COR-L47 (cell line): Measurements from ENCODE around the gene ZNF474.
A peak's percentile ranks its signal among the peaks of the same experiment; 100 is the strongest.

ENCODE experiments used
- DNase-seq: peaks from one replicate; lab custom pipeline; 2025; lab: John Stamatoyannopoulos, UW

Gene ZNF474

GRCh38 chr5:122153774-122154173, 24.4 kb downstream of the ZNF474 start:
- no peak for DNase-seq

- DNase-seq: no peak
Observed at GRCh38 chr5:122154491-122154890, 25.1 kb downstream of the ZNF474 start.

DNA sequence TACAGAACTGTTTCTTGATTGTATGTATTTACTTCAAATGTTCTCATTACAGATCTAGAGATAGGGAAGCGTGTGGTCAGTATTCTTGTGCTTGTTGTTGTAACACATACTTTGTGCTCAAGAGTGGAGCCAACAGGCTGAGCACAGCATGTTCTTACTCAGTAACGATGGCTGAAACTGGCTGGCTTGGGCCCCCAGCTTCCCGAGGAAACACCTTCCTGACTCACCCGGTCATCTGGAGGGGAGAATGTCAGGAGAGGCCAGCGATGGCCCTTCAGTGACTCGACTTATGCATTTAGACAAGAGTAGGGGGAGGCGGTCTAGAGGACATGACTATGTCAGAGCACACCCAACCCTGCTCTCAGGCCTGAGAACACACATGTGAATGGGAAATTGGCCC, 25.6 kb downstream of the ZNF474 start:
- DNase-seq: no peak

GRCh38 chr5:122155546-122155945, 26.2 kb downstream of the ZNF474 start:
- no peak for DNase-seq

DNA sequence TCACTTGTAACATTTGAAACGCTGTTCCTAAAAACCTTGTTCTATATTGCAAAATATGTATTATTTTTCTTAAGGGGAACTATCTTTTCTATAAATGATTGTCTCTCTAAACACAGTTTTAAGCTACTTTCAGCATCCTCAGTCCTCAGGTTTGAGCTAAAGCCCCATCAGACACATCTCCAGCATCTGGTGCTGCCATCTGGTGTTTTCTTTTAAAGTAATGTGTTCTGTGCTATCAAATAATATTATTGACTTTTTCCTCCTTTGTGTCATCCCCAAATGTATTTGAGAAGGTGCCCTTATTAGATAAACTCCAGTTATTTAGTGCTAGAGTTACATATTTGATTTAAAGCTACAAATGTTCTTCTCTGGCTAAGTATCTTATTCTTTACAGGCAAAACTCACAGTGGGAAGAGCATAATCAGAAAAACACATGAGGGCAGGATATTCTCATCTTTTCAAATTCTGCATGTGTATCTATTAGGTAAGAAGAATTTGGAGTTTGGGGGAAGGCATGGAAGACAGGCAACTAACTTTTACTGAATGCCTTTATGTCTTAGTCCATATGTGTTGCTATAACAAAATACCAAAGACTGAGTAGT, 27.5 kb downstream of the ZNF474 start:
- DNase-seq: peak; percentile 16

- no peak for DNase-seq
Observed at GRCh38 chr5:122162100-122162638, 32.8 kb downstream of the ZNF474 start.

GRCh38 chr5:122163121-122164069, 34.0 kb downstream of the ZNF474 start:
- no peak for DNase-seq

- no peak for DNase-seq
Observed at GRCh38 chr5:122164070-122164435, 34.7 kb downstream of the ZNF474 start.

- no peak for DNase-seq
Observed at GRCh38 chr5:122164831-122165558, 35.6 kb downstream of the ZNF474 start.

- DNase-seq: no peak
Observed at GRCh38 chr5:122165559-122166078, 36.3 kb downstream of the ZNF474 start.

DNA sequence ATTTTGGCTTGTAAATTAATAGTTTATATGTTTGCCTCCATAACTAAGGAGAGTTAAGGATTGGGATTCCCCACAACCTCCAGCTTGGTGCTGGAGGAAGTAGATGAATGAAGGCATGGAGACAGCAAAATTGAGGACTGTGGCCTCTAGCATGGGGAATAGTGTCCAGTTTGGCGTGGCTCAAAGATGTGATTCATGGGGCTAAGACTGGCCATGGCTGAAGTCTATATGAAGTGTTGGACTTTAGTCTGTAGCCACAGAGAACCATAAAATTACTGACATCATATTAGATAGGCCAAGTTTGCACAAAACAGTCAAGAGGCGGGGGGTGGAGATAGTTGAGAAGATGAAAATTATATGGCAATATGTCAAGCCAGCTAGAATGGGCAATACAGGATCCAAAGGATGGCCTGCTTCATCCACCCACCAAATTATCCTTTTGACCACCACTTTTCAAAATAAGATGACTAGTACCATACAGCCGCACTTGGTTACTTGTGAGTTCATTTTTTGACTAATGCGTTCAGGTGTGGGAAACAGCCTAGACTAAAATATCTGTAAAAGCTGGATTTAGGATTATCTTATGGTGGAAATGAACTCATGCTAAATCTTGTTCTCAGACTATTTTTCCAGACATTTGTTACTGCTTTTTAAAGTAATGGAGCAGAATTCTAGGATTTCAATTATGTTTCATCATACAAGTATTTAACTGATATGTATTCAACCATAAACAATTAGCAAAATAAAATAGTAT, 40.2 kb downstream of the ZNF474 start:
- no peak for DNase-seq

- DNase-seq: no peak
Observed at GRCh38 chr5:122170620-122171019, 41.3 kb downstream of the ZNF474 start.

GRCh38 chr5:122172207-122172606, 42.9 kb downstream of the ZNF474 start:
- no peak for DNase-seq

DNA sequence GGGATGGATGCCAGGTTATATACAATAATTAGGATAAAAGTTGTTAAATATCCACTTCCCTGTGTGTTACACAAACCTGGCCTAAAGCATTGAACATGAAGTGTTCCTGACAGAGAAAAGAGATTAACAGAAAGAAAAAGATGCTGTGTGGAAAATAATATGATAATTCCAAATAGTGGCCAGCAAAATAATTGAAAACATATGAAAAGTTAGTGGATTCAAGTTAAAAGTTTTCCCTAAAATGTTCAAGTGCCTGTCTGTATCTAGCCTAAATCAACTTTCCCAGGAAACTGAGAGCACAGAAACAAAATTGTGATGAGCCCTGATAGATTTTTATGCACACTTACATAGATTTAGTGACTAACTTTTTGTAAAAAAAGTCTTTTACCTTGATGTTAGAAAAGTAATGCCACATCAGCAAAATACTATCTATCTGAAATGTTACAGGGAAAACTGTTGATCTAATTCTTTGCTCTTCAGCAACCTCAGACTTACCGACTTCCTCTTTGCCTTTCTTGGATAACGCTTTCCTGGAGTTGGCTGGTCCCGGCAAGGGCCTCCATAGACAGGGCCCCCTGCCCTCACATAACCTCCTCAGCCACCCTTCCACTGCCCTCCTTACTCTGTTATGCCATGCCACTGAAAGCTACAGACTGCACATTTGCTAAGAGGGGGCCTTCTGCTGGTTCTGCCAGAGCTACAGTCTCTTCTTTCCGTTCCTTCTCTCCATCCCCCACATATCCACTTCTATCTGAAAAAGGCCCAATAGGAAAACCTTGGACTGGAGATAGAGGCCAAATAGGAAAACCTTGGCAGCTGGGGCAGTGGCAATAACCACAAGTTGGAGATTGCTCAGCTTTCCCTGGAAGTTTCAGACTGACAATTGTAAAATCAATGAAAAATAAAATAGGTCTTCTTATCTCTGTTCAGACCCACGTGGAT, 44.4 kb downstream of the ZNF474 start:
- no peak for DNase-seq

DNA sequence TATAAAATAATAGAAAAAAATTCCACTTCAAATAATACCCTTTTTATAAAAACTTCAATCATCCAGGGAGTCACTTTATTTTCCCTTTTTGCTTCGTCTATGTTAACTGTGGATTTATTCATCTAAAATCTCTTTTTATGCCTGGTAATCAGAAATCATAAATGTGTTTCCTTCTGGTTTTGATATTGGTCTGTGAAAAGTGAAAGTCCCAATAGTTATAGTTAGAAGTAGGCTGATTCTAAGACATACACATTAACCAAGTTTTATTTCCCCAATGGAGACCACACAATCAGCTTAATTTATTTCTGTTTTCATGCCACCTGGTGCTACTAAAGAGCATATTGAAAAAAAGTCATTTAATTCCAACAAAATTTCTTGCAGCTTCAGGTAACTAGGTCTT, 45.7 kb downstream of the ZNF474 start:
- no peak for DNase-seq

GRCh38 chr5:122175852-122176251, 46.5 kb downstream of the ZNF474 start:
- DNase-seq: no peak

DNA sequence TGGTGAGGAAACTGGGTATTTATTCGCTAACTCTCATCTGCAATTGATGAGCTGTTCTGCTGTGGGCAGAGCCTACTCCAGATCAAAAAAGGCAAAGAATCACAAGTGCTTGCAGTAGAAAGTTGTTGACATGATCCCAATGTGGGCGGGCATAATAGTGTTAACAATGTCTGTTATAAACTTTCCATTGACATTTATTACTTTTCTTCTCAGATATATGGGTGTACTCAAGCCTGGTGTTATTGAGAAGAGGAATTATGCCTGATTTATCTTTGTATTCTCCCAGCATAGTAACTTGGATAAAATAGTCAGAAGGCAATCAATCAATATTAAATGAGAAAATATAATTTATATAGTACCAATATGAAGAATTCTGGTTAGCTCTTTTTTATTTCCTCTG, 47.8 kb downstream of the ZNF474 start:
- no peak for DNase-seq

- DNase-seq: no peak
Observed at GRCh38 chr5:122179701-122180100, 50.4 kb downstream of the ZNF474 start.

DNA sequence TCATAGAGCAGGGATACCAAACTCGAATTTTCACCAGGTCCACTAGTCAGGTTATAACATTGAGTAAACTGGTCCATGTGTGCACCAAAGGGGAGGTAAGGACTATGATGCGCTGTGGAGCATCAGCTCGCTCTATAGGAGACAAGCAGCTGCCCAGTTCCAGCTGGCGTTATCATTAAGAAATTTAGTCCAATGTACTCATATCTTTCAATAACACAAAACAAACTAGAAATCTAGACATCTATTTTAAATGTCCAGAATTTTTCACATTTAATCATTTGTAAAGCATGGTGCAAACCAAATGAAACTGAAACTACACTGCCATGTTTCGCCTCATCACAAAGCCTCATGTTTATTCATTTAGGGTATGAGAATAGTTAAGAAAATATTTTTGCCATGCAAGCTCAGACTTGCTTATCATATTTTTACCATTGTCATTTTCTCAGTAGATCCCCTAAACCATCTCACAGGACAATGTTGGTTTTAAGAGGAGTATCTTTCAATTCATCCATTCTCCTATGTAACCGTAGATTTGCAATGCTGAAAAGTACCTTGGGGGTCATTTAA, 50.9 kb downstream of the ZNF474 start:
- no peak for DNase-seq
